ENCODE results near the gene RAB7B.

- TF ChIP-seq CTCF (IDR thresholded peaks at IDR 0.05; ENCODE audit: insufficient read depth, low read depth, low read length) (no peak), EZH2 (IDR thresholded peaks at IDR 0.05; ENCODE audit: insufficient read depth, low read length) (no peak)
These were observed 1.7 kb downstream of the RAB7B start for GRCh38 chr1:206001476-206001888.

Data from astrocyte (in vitro differentiated cells and primary cell).